ENCODE data around the gene RBM7. TPM values are rescaled to one million over a fixed set of nuclear protein-coding genes. Genes with fewer than 3 reads are reported as not detected.

Gene RBM7
- total and polyA plus RNA-seq, 2 donors from 2014 or later, result 14.6 to 27.8 TPM

DNA sequence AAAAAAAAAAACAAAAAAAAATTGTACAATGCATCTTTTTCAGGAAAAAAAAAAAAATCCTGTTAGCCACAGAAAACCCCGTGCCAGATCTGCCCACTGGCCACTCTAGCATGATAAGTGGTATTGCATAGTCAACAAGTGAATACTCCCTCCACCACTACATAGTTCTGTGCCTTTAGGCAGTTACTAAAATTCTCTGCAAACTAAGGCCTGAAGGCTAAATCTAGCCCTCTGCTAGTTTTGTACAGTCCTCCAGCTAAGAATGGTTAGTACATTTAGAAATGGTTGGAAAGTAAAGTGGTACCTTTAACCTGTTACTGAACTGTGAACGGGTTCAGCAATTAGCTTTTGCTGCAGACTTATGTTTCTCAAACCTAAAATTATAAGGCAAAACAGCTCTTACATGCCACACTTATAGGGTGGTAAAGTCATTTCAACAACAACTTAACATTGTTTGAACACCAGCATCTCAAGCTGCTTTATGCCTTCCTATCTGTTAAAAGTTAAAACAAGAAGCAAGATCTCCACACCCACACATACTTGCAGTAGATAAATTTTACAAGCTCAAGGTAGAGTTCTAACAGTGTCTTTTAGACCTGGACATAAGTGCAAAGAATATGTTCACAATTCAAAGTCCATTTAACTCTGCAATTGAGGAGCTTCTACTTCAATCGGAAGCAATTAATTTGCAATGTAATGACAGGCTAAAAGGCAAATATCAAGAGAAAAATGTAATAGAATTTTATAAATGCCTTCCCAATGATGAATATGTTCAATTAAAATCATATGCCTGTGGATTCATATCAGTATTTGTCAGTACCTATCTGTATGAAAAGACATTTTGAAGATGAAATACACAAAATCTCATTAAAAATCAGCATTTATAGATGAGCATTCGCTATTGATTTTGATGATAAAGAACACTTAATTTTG is 7.5 kb upstream of the RBM7 start:
- no peaks in the 10 kb centered on the region for H3K36me3 ChIP-seq (ENCODE audit: control insufficient read depth in 2 of 3, insufficient read depth in 3 of 3, low read length in 3 of 3)
- TF ChIP-seq CTCF (IDR thresholded peaks at IDR 0.05; ENCODE audit: borderline replicate concordance, extremely low read depth, insufficient read depth), result no peak
- intact Hi-C loops (cut with DNase I), result no loop called here
- no peak for FAIRE-seq
- H3K9me3 ChIP-seq (ENCODE audit: control insufficient read depth in 2 of 3, insufficient read depth in 1 of 3, low read length in 3 of 3), result no peaks in the 10 kb centered on the region
- DNase-seq, result no peak
- no peaks in the 10 kb centered on the region for H3K27me3 ChIP-seq (ENCODE audit: control insufficient read depth, insufficient read depth, low read length)
- no peak overlapping the region for H3K4me3 ChIP-seq (ENCODE audit: low read length in 3 of 3)
- no peak overlapping the region for H3K9ac ChIP-seq (ENCODE audit: low read length in 3 of 3)
- no peak overlapping the region for H3K27ac ChIP-seq (ENCODE audit: low read depth in 2 of 2, low read length in 2 of 2)
- peaks cover 0 to 6% (median 3%) of the 10 kb centered on the region in 3 donors for H3K4me1 ChIP-seq (ENCODE audit: control insufficient read depth in 2 of 3, insufficient read depth in 2 of 3, low read depth in 1 of 3, low read length in 3 of 3)

GRCh38 chr11:114395736-114396135 is 4.7 kb upstream of the RBM7 start:
- intact Hi-C loops (cut with DNase I), result no loop called here
- no peak for FAIRE-seq

DNA sequence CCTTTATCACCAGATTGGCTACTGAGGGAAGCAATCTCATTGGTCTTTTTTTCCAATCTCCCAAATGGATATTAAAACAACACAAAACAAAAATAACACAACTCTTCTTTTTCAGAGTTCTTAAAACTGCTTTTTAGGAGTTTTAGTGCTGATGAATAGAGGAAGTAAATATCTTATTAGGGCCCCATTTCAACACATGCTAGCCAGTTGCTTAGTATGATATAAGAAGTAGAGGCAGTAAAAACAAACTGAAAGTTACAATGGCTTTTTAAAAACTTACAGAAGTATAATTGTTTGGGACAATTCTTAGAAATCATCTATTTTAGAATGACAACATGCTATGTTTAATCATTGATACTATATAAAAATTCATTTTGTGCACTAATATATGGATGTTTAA is 3.5 kb upstream of the RBM7 start:
- FAIRE-seq, result no peak

More at GRCh38 chr11:114395736-114396135, 4.7 kb upstream of the RBM7 start:
- Histone ChIP-seq H3K4me1 (ENCODE audit: control insufficient read depth in 2 of 3, insufficient read depth in 2 of 3, low read depth in 1 of 3, low read length in 3 of 3) (peaks cover 0 to 16% (median 5%) of the 10 kb centered on the region in 3 donors), H3K27ac (ENCODE audit: low read depth in 2 of 2, low read length in 2 of 2) (no peak overlapping the region), H3K27me3 (ENCODE audit: control insufficient read depth, insufficient read depth, low read length) (no peaks in the 10 kb centered on the region), H3K9ac (ENCODE audit: low read length in 3 of 3) (no peak overlapping the region), H3K9me3 (ENCODE audit: control insufficient read depth in 2 of 3, insufficient read depth in 1 of 3, low read length in 3 of 3) (no peaks in the 10 kb centered on the region), H3K36me3 (ENCODE audit: control insufficient read depth in 2 of 3, insufficient read depth in 3 of 3, low read length in 3 of 3) (no peaks in the 10 kb centered on the region), H3K4me3 (ENCODE audit: low read length in 3 of 3) (no peak overlapping the region)
- TF ChIP-seq CTCF (IDR thresholded peaks at IDR 0.05; ENCODE audit: borderline replicate concordance, extremely low read depth, insufficient read depth), result no peak
- DNase-seq, result no peak

More for the DNA sequence above, 3.5 kb upstream of the RBM7 start:
- DNase-seq, result no peak
- no peak for TF ChIP-seq CTCF (IDR thresholded peaks at IDR 0.05; ENCODE audit: borderline replicate concordance, extremely low read depth, insufficient read depth)
- intact Hi-C loops (cut with DNase I), result no loop called here
- no peak overlapping the region for H3K27ac ChIP-seq (ENCODE audit: low read depth in 2 of 2, low read length in 2 of 2)
- H3K4me1 ChIP-seq (ENCODE audit: control insufficient read depth in 2 of 3, insufficient read depth in 2 of 3, low read depth in 1 of 3, low read length in 3 of 3), result peaks cover 0 to 16% (median 5%) of the 10 kb centered on the region in 3 donors
- H3K36me3 ChIP-seq (ENCODE audit: control insufficient read depth in 2 of 3, insufficient read depth in 3 of 3, low read length in 3 of 3), result no peaks in the 10 kb centered on the region
- H3K4me3 ChIP-seq (ENCODE audit: low read length in 3 of 3), result no peak overlapping the region
- H3K9me3 ChIP-seq (ENCODE audit: control insufficient read depth in 2 of 3, insufficient read depth in 1 of 3, low read length in 3 of 3), result no peaks in the 10 kb centered on the region
- H3K9ac ChIP-seq (ENCODE audit: low read length in 3 of 3), result no peak overlapping the region
- no peaks in the 10 kb centered on the region for H3K27me3 ChIP-seq (ENCODE audit: control insufficient read depth, insufficient read depth, low read length)

Data from kidney (tissue), 14 donors.